MM.1S (cell line): Measurements from ENCODE around the gene KCNQ2.

Source experiments
- DNase-seq: peaks from one replicate; pipeline ENCODE4 v3.0.0-alpha.2; 2015
- H2AFZ ChIP-seq: fragments of 300-600 bp; sonication (generic); 2 replicates; pipeline ENCODE4 v1.6.0; 2016; ENCODE audit warnings: antibody characterized with exemption, low read length
- H3F3A ChIP-seq: fragments of 300-600 bp; sonication (generic); 2 replicates; pipeline ENCODE4 v1.6.1; 2016; ENCODE audit warnings: mild to moderate bottlenecking, antibody characterized with exemption, low read length, moderate library complexity, mixed read lengths; ENCODE audit not compliant: insufficient read depth
- H3K27ac ChIP-seq: fragments of 300-600 bp; sonication (generic); 2 replicates; pipeline ENCODE4 v1.5.1; 2016; ENCODE audit warnings: mild to moderate bottlenecking, low read length
- H3K27me3 ChIP-seq: fragments of 300-600 bp; sonication (generic); replicated peaks from 2 replicates; pipeline ENCODE4 v1.6.0; 2016; ENCODE audit warnings: low read length; ENCODE audit not compliant: insufficient read depth
- H3K36me3 ChIP-seq: fragments of 300-600 bp; sonication (generic); replicated peaks from 2 replicates; pipeline ENCODE4 v1.6.1; 2016; ENCODE audit warnings: mild to moderate bottlenecking, low read length, mixed read lengths; ENCODE audit not compliant: insufficient read depth
- H3K4me1 ChIP-seq: fragments of 300-600 bp; sonication (generic); 2 replicates; pipeline ENCODE4 v1.6.1; 2016; ENCODE audit warnings: low read length, mixed read lengths
- H3K4me2 ChIP-seq: fragments of 300-600 bp; sonication (generic); 2 replicates; pipeline ENCODE4 v1.6.0; 2016; ENCODE audit warnings: low read depth, low read length
- H3K4me3 ChIP-seq: fragments of 300-600 bp; sonication (generic); 2 replicates; pipeline ENCODE4 v1.5.1; 2016; ENCODE audit warnings: low read length, mixed read lengths
- H3K79me2 ChIP-seq: fragments of 300-600 bp; sonication (generic); 2 replicates; pipeline ENCODE4 v1.6.1; 2016; ENCODE audit warnings: mixed run types, low read length, mixed read lengths
- H3K9ac ChIP-seq: fragments of 300-600 bp; sonication (generic); 2 replicates; pipeline ENCODE4 v1.6.1; 2016; ENCODE audit warnings: low read length, mixed read lengths
- H3K9me2 ChIP-seq: fragments of 300-600 bp; sonication (generic); replicated peaks from 2 replicates; pipeline ENCODE4 v1.6.1; 2016; ENCODE audit warnings: mild to moderate bottlenecking, low read length, mixed read lengths; ENCODE audit not compliant: insufficient read depth
- H3K9me3 ChIP-seq: fragments of 300-600 bp; sonication (generic); replicated peaks from 2 replicates; pipeline ENCODE4 v1.6.1; 2016; ENCODE audit warnings: mild to moderate bottlenecking, low read length, mixed read lengths; ENCODE audit not compliant: insufficient read depth
- H4K20me1 ChIP-seq: fragments of 300-600 bp; sonication (generic); 2 replicates; pipeline ENCODE4 v1.6.1; 2016; ENCODE audit warnings: mild to moderate bottlenecking, low read length, moderate library complexity, mixed read lengths; ENCODE audit not compliant: insufficient read depth
- CTCF ChIP-seq: fragments of 300-600 bp; sonication (generic); IDR thresholded peaks from 2 replicates; pipeline ENCODE4 v1.5.1; 2016; ENCODE audit warnings: antibody characterized with exemption, low read length, mixed read lengths
- EZH2 ChIP-seq: fragments of 300-600 bp; sonication (generic); optimal IDR thresholded peaks from 2 replicates; pipeline ENCODE3; 2017; ENCODE audit warnings: low read depth, mild to moderate bottlenecking, antibody characterized with exemption, low read length, mixed read lengths
- EZH2phosphoT487 ChIP-seq: fragments of 300-600 bp; sonication (generic); IDR thresholded peaks from 2 replicates; pipeline ENCODE4 v1.6.1; 2018; ENCODE audit warnings: antibody characterized with exemption, low read length

Gene KCNQ2

DNA sequence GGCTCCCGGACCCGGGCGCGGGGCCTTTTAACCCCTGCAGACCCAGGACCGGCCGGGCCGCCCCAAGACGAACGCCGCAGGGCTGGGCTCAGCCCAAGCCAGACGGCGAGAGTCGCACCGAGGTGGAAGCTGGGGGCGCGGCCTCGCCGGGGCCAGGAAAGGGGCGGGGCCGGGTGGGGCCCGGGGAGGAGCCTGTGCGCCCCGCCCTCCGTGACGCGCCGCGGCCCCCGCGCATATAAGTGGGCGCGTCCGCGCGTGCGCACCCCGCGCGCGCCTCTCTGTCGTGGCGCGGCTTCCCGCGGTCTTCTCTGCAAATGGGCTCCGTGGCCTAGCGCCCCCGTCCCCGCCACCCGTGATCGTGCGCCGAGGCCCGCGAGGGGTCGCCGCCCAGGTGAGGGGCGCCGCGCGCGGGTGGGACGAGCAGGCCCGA, 48.1 kb upstream of the KCNQ2 start, which contains the start of gene PPDPF:
TSS of gene PPDPF (plus strand) at position 262 of the 430 bp plus-strand sequence. CDS start 544 bp downstream, outside the sequence.
- peak; percentile 77 for DNase-seq
- H3K27ac ChIP-seq: no peak within 1 kb of the TSS
- H4K20me1 ChIP-seq: no peaks in the 10 kb centered on the region
- H3F3A ChIP-seq: peaks cover 7% of the 10 kb centered on the region; the same call in 1 of the 2 replicates
- H3K9ac ChIP-seq: peak within 1 kb of the TSS; percentile 73
- no peaks in the 10 kb centered on the region for H3K36me3 ChIP-seq
- peak within 1 kb of the TSS; percentile 99 for H3K4me2 ChIP-seq
- 0 out of 2 replicates have a peak, but pooled peaks cover 4% of the 10 kb centered on the region for H3K4me1 ChIP-seq
- H3K9me3 ChIP-seq: no peaks in the 10 kb centered on the region
- peaks cover 37% of the 10 kb centered on the region for H3K27me3 ChIP-seq
- peak within 1 kb of the TSS; percentile 96 for H2AFZ ChIP-seq
- H3K9me2 ChIP-seq: no peaks in the 10 kb centered on the region
- H3K4me3 ChIP-seq: peak within 1 kb of the TSS; percentile 84
- no peak for TF ChIP-seq EZH2
- no peak for TF ChIP-seq EZH2phosphoT487
- TF ChIP-seq CTCF: no peak
- peaks cover 15% of the 10 kb centered on the region for H3K79me2 ChIP-seq

GRCh38 chr20:63519668-63520503, 47.4 kb upstream of the KCNQ2 start:
- peaks cover 15% of the 10 kb centered on the region for H3K79me2 ChIP-seq
- DNase-seq: no peak
- no peak overlapping the region for H3K27ac ChIP-seq
- H3K9me2 ChIP-seq: no peaks in the 10 kb centered on the region
- H3K36me3 ChIP-seq: no peaks in the 10 kb centered on the region
- no peaks in the 10 kb centered on the region for H4K20me1 ChIP-seq
- H3K27me3 ChIP-seq: peaks cover 43% of the 10 kb centered on the region
- peak overlapping the region; percentile 96 for H2AFZ ChIP-seq
- TF ChIP-seq CTCF: peak; percentile 22; the same call in 1 of the 2 replicates
- TF ChIP-seq EZH2: no peak
- TF ChIP-seq EZH2phosphoT487: no peak
- no peaks in the 10 kb centered on the region for H3K9me3 ChIP-seq
- peaks cover 2% of the 10 kb centered on the region; the same call in 1 of the 2 replicates for H3F3A ChIP-seq
- H3K4me2 ChIP-seq: peak overlapping the region; percentile 89
- peak overlapping the region; percentile 84 for H3K4me3 ChIP-seq
- H3K4me1 ChIP-seq: 0 out of 2 replicates have a peak, but pooled peaks cover 4% of the 10 kb centered on the region
- peak overlapping the region; percentile 42; the same call in 1 of the 2 replicates for H3K9ac ChIP-seq

GRCh38 chr20:63518946-63519667, 46.7 kb upstream of the KCNQ2 start:
- Histone ChIP-seq H3K4me2 (no peak overlapping the region; the same call in 1 of the 2 replicates), H3K9ac (no peak overlapping the region)

More at GRCh38 chr20:63518946-63519667, 46.7 kb upstream of the KCNQ2 start:
- DNase-seq: no peak
- no peak overlapping the region for H3K27ac ChIP-seq
- peaks cover 50% of the 10 kb centered on the region for H3K27me3 ChIP-seq
- H3K4me1 ChIP-seq: 0 out of 2 replicates have a peak, but pooled peaks cover 4% of the 10 kb centered on the region
- no peak overlapping the region for H2AFZ ChIP-seq
- TF ChIP-seq CTCF (no peak), EZH2phosphoT487 (no peak), EZH2 (no peak)
- no peaks in the 10 kb centered on the region for H3K9me2 ChIP-seq
- no peaks in the 10 kb centered on the region for H3K36me3 ChIP-seq
- H3K9me3 ChIP-seq: 0 out of 2 replicates have a peak, but pooled peaks cover 2% of the 10 kb centered on the region
- no peaks in the 10 kb centered on the region for H4K20me1 ChIP-seq
- H3F3A ChIP-seq: no peaks in the 10 kb centered on the region
- H3K4me3 ChIP-seq: no peak overlapping the region
- H3K79me2 ChIP-seq: peaks cover 15% of the 10 kb centered on the region
